Subcutaneous abdominal adipose tissue (tissue), 5 donors: ENCODE measurements around the gene NCR2.

ENCODE experiments used
- H3K27ac ChIP-seq: one replicate; pipeline ENCODE4 v1.7.0; 2013; ENCODE audit warnings: low read depth, mild to moderate bottlenecking, inconsistent platforms, low read length, moderate library complexity
- H3K27me3 ChIP-seq, 5 donors: one replicate each; pipeline ENCODE4 v1.7.0; 2013; ENCODE audit warnings: low read length in 5 of 5, inconsistent platforms in 1 of 5; ENCODE audit not compliant: control insufficient read depth in 5 of 5, insufficient read depth in 4 of 5
- H3K36me3 ChIP-seq, 5 donors: one replicate each; pipeline ENCODE4 v1.7.0; 2013; ENCODE audit warnings: low read length in 5 of 5; ENCODE audit not compliant: control insufficient read depth in 5 of 5, insufficient read depth in 5 of 5
- H3K4me1 ChIP-seq, 5 donors: one replicate each; pipeline ENCODE4 v1.7.0; 2013; ENCODE audit warnings: low read length in 5 of 5, mild to moderate bottlenecking in 3 of 5, moderate library complexity in 1 of 5; ENCODE audit not compliant: control insufficient read depth in 5 of 5, insufficient read depth in 5 of 5
- H3K4me3 ChIP-seq, 5 donors: one replicate each; pipeline ENCODE4 v1.7.0; 2013; ENCODE audit warnings: low read length in 5 of 5, low read depth in 1 of 5
- H3K9ac ChIP-seq, 5 donors: one replicate each; pipeline ENCODE4 v1.7.0; 2013; ENCODE audit warnings: low read length in 5 of 5, mild to moderate bottlenecking in 4 of 5, moderate library complexity in 3 of 5
- H3K9me3 ChIP-seq, 5 donors: one replicate each; pipeline ENCODE4 v1.7.0; 2013; ENCODE audit warnings: low read length in 5 of 5; ENCODE audit not compliant: control insufficient read depth in 5 of 5
- donor health status: healthy.
- donor health status: healthy.
- donor health status: healthy.
- donor health status: healthy.
- donor health status: healthy.

The NCR2 gene

DNA sequence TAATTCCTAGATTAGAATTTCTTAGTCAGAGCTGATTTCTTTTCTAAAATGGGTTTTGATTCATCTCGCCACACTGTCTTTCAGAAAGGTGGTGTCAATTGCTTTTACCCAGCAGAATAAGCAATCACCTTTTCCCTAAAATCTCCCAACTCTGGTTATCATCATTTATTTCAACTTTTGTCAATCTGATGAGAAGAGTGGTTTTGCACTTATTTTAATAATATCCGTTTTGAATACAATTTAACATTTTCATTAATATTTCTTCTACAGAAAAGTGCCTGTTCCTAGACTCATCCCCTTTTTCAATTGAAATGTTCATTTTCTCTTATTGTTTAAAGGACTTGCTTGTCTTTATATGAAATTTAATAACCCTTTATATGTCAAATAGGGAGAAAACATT is 8.2 kb upstream of the NCR2 start:
- Histone ChIP-seq H3K27ac (no peak overlapping the region), H3K27me3 (peaks cover 9 to 30% (median 25%) of the 10 kb centered on the region in 5 donors), H3K4me1 (no peaks in the 10 kb centered on the region), H3K9ac (no peak overlapping the region), H3K4me3 (no peak overlapping the region), H3K36me3 (no peaks in the 10 kb centered on the region), H3K9me3 (no peaks in the 10 kb centered on the region)

DNA sequence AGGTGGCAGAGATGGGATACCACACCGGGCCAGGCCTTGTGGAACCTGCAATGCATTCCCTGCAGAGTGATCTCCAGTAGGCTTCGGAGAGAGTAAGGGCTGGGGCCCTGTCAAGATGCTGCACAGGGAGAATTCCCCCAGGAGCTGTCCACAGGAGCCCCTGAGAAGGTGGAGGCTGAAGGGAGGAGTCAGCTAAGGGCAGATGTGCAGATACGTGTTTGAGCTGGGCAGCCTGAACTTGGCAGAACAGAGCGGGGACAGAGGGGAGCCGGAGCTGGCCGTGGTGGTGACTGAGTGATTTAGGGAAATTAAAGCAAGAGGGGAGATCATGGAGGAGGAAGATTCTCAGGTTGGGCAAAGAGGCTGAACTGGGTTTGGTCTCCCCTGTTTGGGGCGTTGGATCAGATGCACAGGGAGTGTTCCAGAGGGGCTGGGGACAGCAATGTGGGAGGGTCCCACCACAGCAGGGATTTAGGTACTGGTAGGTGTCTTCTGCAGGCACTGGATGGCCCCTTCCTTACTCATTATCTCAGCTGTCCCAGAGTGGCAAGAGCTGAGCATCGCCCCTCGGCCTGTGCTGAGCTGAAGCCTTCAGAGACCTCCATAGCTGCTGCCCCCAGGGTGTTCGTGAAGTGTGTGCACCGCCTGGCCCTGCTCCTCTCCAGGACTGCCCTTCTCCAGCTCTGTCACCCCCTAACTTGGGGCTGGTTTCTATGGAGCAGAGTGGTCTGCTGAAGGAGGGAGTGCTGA is 3.8 kb upstream of the NCR2 start:
- Histone ChIP-seq H3K36me3 (no peaks in the 10 kb centered on the region), H3K9ac (no peak overlapping the region), H3K27ac (no peak overlapping the region), H3K27me3 (peaks cover 8 to 23% (median 20%) of the 10 kb centered on the region in 5 donors), H3K9me3 (no peaks in the 10 kb centered on the region), H3K4me3 (no peak overlapping the region), H3K4me1 (peaks cover 0 to 7% (median 0%) of the 10 kb centered on the region in 5 donors)

DNA sequence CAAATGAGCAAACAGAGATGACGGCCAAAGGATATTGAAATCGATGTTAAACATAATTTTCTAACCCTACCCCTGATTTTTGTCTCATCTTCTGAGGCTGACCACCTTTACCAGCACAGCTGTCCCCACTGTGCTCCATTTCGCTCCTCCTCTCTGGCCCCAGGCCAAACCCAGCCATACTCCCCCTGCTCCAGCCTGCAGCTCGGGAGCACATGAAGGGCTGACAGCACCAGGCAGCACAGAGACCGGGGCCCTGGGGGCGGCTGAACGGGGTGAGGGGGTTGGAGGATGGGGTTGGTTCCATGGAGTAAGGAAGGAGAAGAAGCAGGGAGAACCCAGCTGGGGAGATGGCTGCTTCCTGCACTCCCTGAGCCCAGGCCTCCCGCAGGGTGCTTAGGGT is 3.2 kb upstream of the NCR2 start:
- Histone ChIP-seq H3K9ac (no peak overlapping the region), H3K27me3 (peaks cover 8 to 23% (median 19%) of the 10 kb centered on the region in 5 donors), H3K36me3 (no peaks in the 10 kb centered on the region), H3K27ac (no peak overlapping the region), H3K4me1 (peaks cover 0 to 7% (median 0%) of the 10 kb centered on the region in 5 donors), H3K4me3 (no peak overlapping the region), H3K9me3 (no peaks in the 10 kb centered on the region)

DNA sequence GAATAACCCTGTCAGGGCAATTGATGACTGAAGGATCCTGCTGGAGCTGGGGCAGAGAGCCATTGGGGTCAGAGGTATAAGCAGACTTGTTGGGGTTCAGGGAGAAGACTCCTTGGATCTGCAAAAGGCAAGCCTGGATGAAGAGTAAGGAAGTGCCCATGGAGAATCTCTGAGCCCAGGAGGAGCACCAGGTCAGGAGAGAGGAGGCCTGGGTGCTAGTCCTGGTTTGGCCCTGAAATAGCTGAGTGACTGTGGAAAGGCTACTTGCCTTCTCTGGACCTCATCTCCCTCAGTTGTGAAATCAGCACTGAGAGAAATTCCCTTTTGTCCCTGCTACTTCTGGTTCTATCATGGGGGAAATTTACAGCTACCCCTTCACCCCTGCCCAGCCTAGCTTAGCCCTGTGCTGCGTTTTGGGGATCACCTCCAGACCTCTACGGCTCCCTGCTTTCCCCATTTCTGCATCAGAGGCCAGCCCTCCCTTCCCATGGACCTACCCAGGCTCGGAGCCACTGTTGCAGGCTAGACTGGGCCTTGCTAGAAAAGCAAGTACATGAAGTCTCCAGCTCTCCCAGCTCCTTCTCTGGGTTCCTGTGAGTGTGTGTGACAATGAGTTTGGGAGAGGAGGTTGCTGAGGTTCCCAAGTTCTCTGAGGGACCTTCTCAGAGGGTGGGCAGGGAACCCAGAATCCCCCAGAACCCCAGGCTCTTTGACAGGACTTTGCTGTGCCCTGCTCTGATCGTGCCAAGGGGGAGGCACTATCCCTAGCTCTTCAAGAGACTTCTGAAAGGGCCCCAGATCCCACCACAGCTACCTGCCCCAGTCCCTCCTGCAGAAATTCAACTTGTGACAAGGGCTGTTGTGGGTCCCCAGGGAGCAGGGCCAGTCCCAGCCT is 2.3 kb upstream of the NCR2 start:
- no peaks in the 10 kb centered on the region for H3K36me3 ChIP-seq
- peaks cover 8 to 23% (median 16%) of the 10 kb centered on the region in 5 donors for H3K27me3 ChIP-seq
- no peak overlapping the region for H3K27ac ChIP-seq
- H3K4me3 ChIP-seq = no peak overlapping the region
- H3K9ac ChIP-seq = no peak overlapping the region
- peaks cover 0 to 7% (median 0%) of the 10 kb centered on the region in 5 donors for H3K4me1 ChIP-seq
- H3K9me3 ChIP-seq = no peaks in the 10 kb centered on the region

- Histone ChIP-seq H3K27me3 (peaks cover 5 to 15% (median 11%) of the 10 kb centered on the region in 5 donors), H3K9ac (no peak overlapping the region)
These were observed 847 bp upstream of the NCR2 start for GRCh38 chr6:41334482-41335040.

DNA sequence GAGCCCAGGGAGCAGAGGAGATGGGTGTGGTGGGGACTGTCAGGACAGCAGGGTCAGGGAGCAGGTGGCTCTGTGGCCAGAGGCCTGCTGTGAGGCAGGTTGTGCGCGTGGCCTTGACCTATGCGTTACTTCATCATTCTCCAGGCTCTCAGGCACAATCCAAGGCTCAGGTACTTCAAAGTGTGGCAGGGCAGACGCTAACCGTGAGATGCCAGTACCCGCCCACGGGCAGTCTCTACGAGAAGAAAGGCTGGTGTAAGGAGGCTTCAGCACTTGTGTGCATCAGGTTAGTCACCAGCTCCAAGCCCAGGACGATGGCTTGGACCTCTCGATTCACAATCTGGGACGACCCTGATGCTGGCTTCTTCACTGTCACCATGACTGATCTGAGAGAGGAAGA is 535 bp downstream of the NCR2 start:
- Histone ChIP-seq H3K4me1 (peaks cover 0 to 7% (median 0%) of the 10 kb centered on the region in 5 donors), H3K4me3 (no peak overlapping the region), H3K27me3 (peaks cover 5 to 16% (median 11%) of the 10 kb centered on the region in 5 donors), H3K27ac (no peak overlapping the region), H3K9ac (no peak overlapping the region), H3K36me3 (no peaks in the 10 kb centered on the region), H3K9me3 (no peaks in the 10 kb centered on the region)

More at GRCh38 chr6:41334482-41335040, 847 bp upstream of the NCR2 start:
- Histone ChIP-seq H3K27ac (no peak overlapping the region), H3K4me1 (peaks cover 0 to 7% (median 0%) of the 10 kb centered on the region in 5 donors), H3K36me3 (no peaks in the 10 kb centered on the region), H3K9me3 (no peaks in the 10 kb centered on the region), H3K4me3 (no peak overlapping the region)

DNA sequence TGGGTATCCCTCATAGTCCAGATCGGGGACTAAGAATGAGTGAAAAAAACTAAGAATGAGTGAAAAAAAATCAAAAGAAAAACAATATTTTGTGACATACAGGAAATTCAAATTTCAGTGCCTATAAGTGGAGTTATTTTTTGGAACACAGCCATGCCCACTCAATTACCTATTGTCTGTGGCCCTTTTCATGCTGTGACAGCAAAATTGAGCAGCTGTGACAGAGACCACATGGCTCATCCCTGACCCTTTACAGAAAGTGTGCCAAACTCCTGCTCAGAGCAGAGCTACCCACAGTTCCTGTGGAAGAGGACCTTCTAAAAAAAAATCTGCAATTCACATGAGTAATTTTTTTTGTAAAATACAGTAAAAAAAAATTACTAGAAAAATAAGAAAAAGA is 1.4 kb downstream of the NCR2 start:
- Histone ChIP-seq H3K9ac (no peak overlapping the region), H3K27ac (no peak overlapping the region), H3K27me3 (peaks cover 7 to 19% (median 11%) of the 10 kb centered on the region in 5 donors), H3K4me3 (no peak overlapping the region), H3K9me3 (no peaks in the 10 kb centered on the region), H3K36me3 (no peaks in the 10 kb centered on the region), H3K4me1 (peaks cover 0 to 7% (median 0%) of the 10 kb centered on the region in 5 donors)

GRCh38 chr6:41337709-41338108 is 2.3 kb downstream of the NCR2 start:
- no peaks in the 10 kb centered on the region for H3K36me3 ChIP-seq
- peaks cover 9 to 25% (median 11%) of the 10 kb centered on the region in 5 donors for H3K27me3 ChIP-seq
- no peak overlapping the region for H3K9ac ChIP-seq
- peaks cover 0 to 4% (median 0%) of the 10 kb centered on the region in 5 donors for H3K4me1 ChIP-seq
- H3K9me3 ChIP-seq = no peaks in the 10 kb centered on the region
- no peak overlapping the region for H3K4me3 ChIP-seq
- no peak overlapping the region for H3K27ac ChIP-seq

- Histone ChIP-seq H3K4me3 (no peak overlapping the region), H3K27ac (no peak overlapping the region), H3K27me3 (peaks cover 8 to 25% (median 10%) of the 10 kb centered on the region in 5 donors), H3K4me1 (no peaks in the 10 kb centered on the region), H3K9ac (no peak overlapping the region), H3K36me3 (no peaks in the 10 kb centered on the region), H3K9me3 (no peaks in the 10 kb centered on the region)
These were observed 3.3 kb downstream of the NCR2 start for GRCh38 chr6:41338659-41339058.
